GM12875 (cell line): ENCODE measurements around the gene RPN1.
"Not testable (repeated sequence)": the region's sequence is repeated elsewhere in the genome, so short reads cannot be mapped to it uniquely, and the experiment has no call there.

Experiments used
- H3K4me3 ChIP-seq: one replicate; pipeline ENCODE4 v1.5.1; 2011; ENCODE audit warnings: low read depth, low read length, control low read depth
- TF ChIP-seq, protein P1 (sequence below): IDR thresholded peaks from 2 replicates; pipeline ENCODE4 v1.5.1; 2011; ENCODE audit warnings: low read depth, mild to moderate bottlenecking, control low read depth, inconsistent platforms, low read length, moderate library complexity, borderline replicate concordance; ENCODE audit not compliant: insufficient read depth

The RPN1 gene

DNA sequence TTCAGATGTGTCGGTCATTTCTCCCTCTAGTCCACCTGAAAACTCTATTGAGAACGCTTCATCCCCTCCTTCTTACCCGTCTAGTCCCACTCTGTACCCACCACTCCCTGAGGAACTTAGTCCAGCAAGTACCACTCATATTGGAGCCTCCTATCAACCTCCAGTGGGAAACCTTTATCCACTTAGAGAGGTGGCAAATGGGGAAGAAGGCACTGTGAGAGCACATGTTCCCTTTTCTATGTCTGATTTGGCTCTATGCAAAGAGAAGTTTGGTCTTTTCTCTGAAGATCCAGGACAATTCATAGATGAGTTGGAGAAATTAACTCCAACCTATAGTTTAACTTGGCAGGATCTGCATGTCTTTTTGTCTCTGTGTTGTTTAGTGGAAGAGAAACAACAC, 17.0 kb upstream of the RPN1 start:
- TF ChIP-seq, protein P1, sequence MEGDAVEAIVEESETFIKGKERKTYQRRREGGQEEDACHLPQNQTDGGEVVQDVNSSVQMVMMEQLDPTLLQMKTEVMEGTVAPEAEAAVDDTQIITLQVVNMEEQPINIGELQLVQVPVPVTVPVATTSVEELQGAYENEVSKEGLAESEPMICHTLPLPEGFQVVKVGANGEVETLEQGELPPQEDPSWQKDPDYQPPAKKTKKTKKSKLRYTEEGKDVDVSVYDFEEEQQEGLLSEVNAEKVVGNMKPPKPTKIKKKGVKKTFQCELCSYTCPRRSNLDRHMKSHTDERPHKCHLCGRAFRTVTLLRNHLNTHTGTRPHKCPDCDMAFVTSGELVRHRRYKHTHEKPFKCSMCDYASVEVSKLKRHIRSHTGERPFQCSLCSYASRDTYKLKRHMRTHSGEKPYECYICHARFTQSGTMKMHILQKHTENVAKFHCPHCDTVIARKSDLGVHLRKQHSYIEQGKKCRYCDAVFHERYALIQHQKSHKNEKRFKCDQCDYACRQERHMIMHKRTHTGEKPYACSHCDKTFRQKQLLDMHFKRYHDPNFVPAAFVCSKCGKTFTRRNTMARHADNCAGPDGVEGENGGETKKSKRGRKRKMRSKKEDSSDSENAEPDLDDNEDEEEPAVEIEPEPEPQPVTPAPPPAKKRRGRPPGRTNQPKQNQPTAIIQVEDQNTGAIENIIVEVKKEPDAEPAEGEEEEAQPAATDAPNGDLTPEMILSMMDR = no peak
- no peak overlapping the region for H3K4me3 ChIP-seq

DNA sequence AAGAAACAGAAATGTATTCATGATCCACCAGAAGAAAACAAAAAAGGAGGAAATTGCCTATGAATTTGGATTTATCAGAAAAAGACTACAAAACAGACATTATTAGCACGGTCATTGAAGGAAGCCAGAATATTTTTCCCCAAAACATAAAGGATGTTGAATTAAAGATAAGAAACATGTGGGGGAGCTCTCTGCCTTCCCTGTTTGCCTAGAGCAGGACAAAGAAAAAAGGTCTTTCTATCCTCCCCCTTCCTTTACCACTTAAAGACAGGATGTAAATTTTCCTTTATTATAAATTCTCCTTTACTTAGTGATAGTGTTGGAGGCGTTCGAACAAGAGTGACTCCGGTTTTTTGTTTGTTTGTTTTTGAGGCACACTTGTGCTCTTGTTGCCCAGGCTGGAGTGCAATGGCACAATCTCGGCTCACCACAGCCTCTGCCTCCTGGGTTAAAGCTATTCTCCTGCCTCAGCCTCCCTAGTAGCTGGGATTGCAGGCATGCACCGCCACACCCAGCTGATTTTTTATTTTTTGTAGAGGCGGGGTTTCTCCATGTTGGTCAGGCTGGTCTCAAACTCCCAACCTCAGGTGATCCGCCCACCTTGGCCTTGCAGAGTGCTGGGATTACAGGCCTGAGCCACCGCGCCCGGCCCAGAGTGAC, 14.9 kb upstream of the RPN1 start:
- H3K4me3 ChIP-seq = no peak overlapping the region
- TF ChIP-seq, protein P1 = no peak

DNA sequence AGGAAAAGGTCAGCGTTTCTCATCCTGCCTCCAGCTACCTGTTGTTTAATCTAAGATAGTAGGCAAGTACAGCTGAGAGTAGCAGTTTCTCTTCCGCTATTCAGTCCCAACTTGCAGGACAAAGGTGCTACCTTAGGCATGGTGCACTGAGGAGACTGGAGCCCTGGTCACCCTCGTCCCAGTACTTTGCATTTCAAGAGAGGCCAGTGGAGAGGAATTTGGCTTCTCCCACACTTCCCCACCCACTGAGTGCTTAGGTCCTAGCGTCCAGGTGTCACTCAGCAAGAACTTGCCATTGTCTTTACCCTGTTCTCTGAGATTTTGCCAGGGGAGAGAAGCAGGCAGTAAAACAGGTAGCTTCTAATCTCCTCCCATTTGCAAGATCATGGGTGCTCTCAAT, 12.5 kb upstream of the RPN1 start:
- TF ChIP-seq, protein P1 = no peak
- no peak overlapping the region for H3K4me3 ChIP-seq

DNA sequence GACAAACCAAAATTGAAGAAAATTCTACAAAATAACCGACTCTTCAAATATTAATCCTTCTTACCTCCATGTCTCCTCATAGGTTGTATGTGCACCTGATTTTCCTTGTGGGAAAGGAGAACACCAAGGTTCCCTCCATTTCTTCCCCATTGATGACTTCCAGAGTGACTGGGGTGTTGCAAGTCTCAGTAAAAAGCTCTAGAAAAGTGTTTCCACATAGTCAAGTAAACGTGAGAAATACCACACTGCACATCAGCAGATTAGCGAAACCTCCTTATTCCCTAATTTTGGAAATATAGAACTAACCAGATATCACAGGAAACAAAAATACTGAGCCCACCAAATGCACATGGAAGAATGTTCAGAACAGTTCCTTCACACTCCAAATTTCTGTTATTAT, 4.9 kb upstream of the RPN1 start:
- TF ChIP-seq, protein P1 = no peak
- H3K4me3 ChIP-seq = no peak overlapping the region

DNA sequence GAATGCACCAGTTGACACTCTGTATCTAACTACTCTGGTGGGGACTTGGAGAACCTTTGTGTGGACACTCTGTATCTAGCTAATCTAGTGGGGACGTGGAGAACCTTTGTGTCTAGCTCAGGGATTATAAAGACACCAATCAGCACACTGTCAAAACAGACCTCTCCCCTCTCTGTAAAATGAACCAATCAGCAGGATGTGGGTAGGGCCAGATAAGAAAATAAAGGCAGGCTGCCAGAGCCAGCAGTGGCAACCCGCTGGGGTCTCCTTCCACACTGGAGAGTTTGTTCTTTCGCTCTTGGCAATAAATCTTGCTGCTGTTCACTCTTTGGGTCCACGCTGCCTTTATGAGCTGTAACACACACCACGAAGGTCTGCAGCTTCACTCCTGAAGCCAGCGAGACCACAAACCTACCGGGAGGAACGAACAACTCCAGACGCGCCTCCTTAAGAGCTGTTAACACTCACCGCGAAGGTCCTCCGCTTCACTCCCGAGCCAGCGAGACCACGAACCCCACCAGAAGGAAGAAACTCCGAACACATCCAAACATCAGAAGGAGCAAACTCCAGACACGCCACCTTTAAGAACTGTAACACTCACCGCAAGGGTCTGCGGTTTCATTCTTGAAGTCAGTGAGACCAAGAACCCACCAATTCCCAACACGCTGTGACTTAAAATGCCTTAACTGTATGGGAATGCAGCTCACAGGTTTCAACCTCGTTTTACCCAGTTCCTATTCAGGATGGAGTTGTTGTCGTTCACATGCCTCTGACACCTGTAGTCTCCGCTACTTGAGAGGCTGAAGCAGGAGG, 3.6 kb upstream of the RPN1 start:
- H3K4me3 ChIP-seq = not testable (repeated sequence)

DNA sequence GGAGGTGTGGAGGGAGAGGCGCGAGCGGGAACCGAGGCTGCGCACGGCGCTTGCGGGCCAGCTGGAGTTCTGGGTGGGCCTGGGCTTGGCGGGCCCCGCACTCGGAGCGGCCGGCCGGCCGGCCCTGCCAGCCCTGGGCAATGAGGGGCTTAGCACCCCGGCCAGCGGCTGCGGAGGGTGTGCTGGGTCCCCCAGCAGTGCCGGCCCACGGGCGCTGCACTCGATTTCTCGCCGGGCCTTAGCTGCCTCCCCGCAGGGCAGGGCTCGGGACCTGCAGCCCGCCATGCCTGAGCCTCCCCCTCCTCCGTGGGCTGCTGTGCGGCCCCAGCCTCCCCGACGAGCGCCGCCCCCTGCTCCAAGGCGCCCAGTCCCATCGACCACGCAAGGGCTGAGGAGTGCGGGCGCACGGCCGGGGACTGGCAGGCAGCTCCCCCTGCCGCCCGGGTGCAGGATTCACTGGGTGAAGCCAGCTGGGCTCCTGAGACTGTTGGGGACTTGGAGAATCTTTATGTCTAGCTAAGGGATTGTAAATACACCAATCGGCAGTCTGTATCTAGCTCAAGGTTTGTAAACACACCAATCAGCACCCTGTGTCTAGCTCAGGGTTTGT, 2.9 kb upstream of the RPN1 start:
- H3K4me3 ChIP-seq = not testable (repeated sequence)

DNA sequence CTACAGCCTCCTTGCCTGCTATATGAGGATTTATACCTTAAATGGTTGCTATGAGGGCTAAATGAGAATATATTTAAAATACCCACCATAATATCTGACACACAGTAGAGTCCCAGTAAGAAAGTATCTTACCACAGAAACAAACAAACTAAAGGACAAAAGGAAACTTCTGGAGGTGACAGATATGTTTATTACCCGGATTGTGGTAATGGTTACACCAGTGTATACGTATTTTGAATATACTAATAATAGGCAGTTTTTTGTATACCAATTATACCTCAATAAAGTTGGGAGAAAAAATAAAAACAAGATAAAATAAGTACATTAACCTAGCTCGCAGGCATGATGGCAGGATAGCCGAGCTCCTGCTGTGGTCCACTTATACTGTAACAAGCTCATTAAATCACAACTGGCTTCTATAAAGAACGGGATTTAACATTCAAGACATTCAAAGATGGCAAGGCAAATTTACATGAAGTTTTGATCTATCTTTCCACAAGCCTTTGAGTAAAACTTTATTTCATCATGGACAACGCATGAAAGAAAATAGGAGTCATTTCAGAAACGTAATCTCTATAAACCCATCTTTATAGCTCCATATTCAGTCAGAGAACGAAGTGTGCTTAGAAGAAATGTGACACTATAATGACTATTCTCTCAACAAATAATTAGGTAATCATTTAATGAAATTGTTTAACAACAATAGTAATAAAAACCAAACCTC, 1.5 kb downstream of the RPN1 start:
- peak overlapping the region; percentile 98 for H3K4me3 ChIP-seq
- TF ChIP-seq, protein P1 = no peak

DNA sequence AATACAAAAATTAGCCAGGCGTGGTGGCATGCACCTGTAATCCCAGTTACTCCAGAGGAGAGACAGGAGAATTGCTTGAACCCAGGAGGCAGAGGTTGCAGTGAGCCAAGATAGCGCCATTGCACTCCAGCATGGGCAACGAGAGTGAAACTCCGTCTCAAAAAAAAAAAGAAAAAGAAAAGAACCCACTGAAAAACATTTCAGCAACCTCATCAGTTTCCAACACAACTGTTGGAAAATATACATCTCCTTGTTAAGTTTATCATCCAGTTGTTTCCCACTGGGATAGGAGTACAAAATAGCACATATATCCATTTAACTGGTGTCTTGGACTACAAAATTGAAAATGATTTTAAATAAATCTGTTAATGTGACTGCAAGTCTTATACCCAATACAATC, 2.2 kb downstream of the RPN1 start:
- TF ChIP-seq, protein P1 = no peak
- peak overlapping the region; percentile 98 for H3K4me3 ChIP-seq
